Skeletal muscle tissue (tissue), 4 donors: ENCODE results near the gene ZNF225. TPM values are rescaled to one million over a fixed set of nuclear protein-coding genes. Genes with fewer than 3 reads are reported as not detected.
"Not testable (repeated sequence)": the region's sequence is repeated elsewhere in the genome, so short reads cannot be mapped to it uniquely, and the experiment has no call there.

Experiments used
- H3K27ac ChIP-seq: one replicate; pipeline ENCODE4 v1.7.0; 2013; ENCODE audit warnings: mild to moderate bottlenecking, low read depth, low read length, inconsistent platforms
- H3K27me3 ChIP-seq, 3 donors: one replicate each; pipeline ENCODE4 v1.7.0; 2013; ENCODE audit warnings: low read length in 3 of 3; ENCODE audit not compliant: control insufficient read depth in 3 of 3, insufficient read depth in 3 of 3
- H3K36me3 ChIP-seq, 3 donors: one replicate each; pipeline ENCODE4 v1.7.0; 2013; ENCODE audit warnings: low read length in 3 of 3; ENCODE audit not compliant: control insufficient read depth in 3 of 3, insufficient read depth in 3 of 3
- H3K4me1 ChIP-seq, 3 donors: one replicate each; pipeline ENCODE4 v1.7.0; 2013; ENCODE audit warnings: low read length in 3 of 3, mild to moderate bottlenecking in 3 of 3; ENCODE audit not compliant: control insufficient read depth in 3 of 3, insufficient read depth in 3 of 3
- H3K4me3 ChIP-seq, 3 donors: one replicate each; pipeline ENCODE4 v1.7.0; 2013; ENCODE audit warnings: low read length in 3 of 3
- H3K9ac ChIP-seq, 3 donors: one replicate each; pipeline ENCODE4 v1.7.0; 2013; ENCODE audit warnings: low read length in 3 of 3, mild to moderate bottlenecking in 3 of 3, moderate library complexity in 2 of 3, low read depth in 1 of 3
- H3K9me3 ChIP-seq, 3 donors: one replicate each; pipeline ENCODE4 v1.7.0; 2013; ENCODE audit warnings: low read length in 3 of 3; ENCODE audit not compliant: control insufficient read depth in 3 of 3
- total RNA-seq: library from RNA; depleted of rRNA; stranded (reverse); fragments of >200 nt; gene quantifications from one replicate; pipeline ENCODE4 v1.2.3, GENCODE V29; 2014
- donor health status: Osteomylitis.

Gene ZNF225
- total RNA-seq, 1 donor from 2014 or later, result 7.3 TPM

DNA sequence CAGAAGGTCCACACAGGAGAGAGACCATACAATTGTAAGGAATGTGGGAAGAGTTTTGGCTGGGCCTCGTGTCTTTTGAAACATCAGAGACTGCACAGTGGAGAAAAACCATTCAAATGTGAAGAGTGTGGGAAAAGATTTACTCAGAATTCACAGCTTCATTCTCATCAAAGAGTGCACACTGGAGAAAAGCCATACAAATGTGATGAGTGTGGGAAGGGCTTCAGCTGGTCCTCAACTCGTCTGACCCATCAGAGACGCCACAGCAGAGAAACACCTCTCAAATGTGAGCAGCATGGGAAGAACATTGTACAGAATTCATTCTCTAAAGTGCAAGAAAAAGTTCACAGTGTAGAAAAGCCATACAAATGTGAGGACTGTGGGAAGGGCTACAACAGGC is 5.4 kb upstream of the ZNF225 start:
- H3K9ac ChIP-seq, result no peak overlapping the region
- no peak overlapping the region for H3K27ac ChIP-seq
- peaks cover 6 to 11% (median 6%) of the 10 kb centered on the region in 3 donors for H3K4me1 ChIP-seq
- H3K4me3 ChIP-seq, result peak overlapping the region in 2 of 3 donors; percentile 27 to 29
- peaks cover 26 to 56% (median 30%) of the 10 kb centered on the region in 3 donors for H3K9me3 ChIP-seq
- peaks cover 38 to 54% (median 48%) of the 10 kb centered on the region in 3 donors for H3K36me3 ChIP-seq
- H3K27me3 ChIP-seq, result no peaks in the 10 kb centered on the region

DNA sequence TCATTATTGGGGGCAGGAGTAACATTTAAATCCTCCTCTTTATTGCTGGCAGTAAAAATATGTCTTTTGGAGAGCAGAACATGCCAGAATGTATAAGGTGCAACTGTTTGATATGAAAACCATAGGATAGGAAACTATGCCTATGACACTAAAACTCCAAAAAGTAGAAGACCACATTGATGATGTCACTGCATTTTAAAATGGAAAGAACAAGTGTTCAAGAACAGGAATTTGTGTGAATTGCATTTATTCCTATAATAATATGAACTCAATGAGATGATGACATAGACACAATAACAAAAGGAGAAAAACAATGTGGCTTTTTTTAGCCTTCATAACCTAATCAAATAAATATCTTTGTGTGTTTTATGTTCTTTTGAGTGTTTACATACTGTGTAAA is 3.7 kb upstream of the ZNF225 start:
- Histone ChIP-seq H3K9me3 (peaks cover 26 to 44% (median 30%) of the 10 kb centered on the region in 3 donors), H3K9ac (no peak overlapping the region), H3K4me3 (no peak overlapping the region), H3K4me1 (peaks cover 9 to 18% (median 15%) of the 10 kb centered on the region in 3 donors), H3K27me3 (no peaks in the 10 kb centered on the region), H3K27ac (no peak overlapping the region), H3K36me3 (peaks cover 29 to 37% (median 31%) of the 10 kb centered on the region in 3 donors)

DNA sequence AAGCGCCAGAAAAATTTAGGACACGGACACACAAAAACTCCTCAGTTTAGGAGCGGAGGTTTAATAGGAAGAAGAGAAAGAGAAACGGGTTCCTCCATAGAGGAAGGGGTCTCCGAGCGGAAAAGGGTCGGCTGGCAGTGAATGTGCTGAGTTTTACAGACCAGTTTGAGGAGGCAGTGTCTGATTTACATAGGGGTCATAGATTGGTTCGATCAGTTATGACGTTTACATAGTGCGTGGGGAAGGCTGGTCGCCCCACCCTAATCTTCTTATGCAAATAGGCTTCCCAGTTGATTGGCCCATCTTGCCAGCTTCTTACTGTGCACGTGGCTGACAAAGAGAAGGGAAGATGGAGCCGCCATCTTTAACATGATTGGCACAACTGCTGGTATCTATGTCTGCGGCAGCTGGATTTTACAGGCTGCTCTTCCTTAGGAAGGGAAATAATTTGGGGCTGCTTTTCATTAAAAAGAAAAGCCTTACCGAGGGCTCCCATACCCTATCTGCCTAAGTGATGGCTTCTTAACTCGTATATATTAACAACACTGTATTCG is 1.2 kb upstream of the ZNF225 start:
- H3K36me3 ChIP-seq, result peaks cover 19 to 33% (median 20%) of the 10 kb centered on the region in 3 donors
- no peak overlapping the region for H3K27ac ChIP-seq
- peaks cover 9 to 18% (median 17%) of the 10 kb centered on the region in 3 donors for H3K4me1 ChIP-seq
- H3K9ac ChIP-seq, result peak overlapping the region in 2 of 3 donors; percentile 73 to 82
- peak overlapping the region; percentile 94 to 97 (median 96) for H3K4me3 ChIP-seq
- peaks cover 19 to 32% (median 24%) of the 10 kb centered on the region in 3 donors for H3K9me3 ChIP-seq
- H3K27me3 ChIP-seq, result no peaks in the 10 kb centered on the region

DNA sequence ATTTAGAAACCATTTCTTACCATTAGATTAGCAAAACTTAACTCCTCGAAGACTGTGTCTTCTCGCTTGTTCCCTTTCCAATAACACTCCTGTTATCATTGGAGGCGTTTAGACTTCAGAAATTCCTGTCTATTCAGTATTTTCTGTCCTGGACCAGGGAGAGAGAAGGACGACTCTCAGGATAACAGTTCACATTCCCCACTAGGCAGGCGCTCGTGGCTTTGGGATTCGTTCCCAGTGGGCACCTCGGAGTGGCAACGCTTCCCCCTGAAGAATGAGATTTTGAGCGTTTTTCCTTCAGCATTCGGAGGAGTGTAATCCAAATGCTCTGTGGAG is 429 bp upstream of the ZNF225 start:
- H3K9me3 ChIP-seq, result peaks cover 11 to 24% (median 16%) of the 10 kb centered on the region in 3 donors
- peaks cover 15 to 32% (median 16%) of the 10 kb centered on the region in 3 donors for H3K36me3 ChIP-seq
- no peaks in the 10 kb centered on the region for H3K27me3 ChIP-seq
- no peak overlapping the region for H3K27ac ChIP-seq
- peak overlapping the region; percentile 73 to 87 (median 82) for H3K9ac ChIP-seq
- H3K4me3 ChIP-seq, result peak overlapping the region; percentile 94 to 97 (median 96)
- peaks cover 9 to 18% (median 17%) of the 10 kb centered on the region in 3 donors for H3K4me1 ChIP-seq

DNA sequence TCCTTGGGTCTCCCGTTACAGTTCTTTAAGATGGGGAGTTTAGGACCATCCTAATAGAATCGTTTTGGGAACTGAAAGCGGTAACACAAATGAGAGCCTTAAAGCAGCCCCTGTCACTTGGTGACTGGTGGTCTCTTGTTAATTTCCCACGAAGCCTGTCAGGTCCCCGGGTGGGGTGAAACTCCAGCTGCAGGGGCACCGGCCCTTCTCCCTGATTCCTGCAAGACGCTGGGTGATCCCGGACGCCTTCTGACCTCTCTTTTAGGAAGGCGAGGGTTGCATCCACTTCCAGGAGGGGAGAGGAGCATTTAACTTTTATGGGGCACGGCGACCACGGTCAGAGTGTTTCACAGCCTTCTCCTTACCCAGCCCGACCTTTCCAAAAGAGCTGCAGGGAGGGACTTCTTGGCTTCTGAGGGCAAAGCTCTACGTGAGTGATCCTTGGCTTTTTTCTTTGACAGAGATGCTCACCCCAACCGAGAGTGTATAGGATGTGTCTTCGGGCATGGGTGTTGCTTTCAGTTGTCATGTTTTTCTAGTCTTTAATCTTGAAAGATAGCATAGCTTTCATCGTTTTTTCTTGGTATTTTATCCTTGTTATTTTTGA is 688 bp downstream of the ZNF225 start:
- H3K4me3 ChIP-seq, result peak overlapping the region; percentile 94 to 96 (median 96)
- H3K9ac ChIP-seq, result peak overlapping the region; percentile 83 to 95 (median 90)
- H3K36me3 ChIP-seq, result peaks cover 14 to 30% (median 20%) of the 10 kb centered on the region in 3 donors
- H3K27me3 ChIP-seq, result no peaks in the 10 kb centered on the region
- peaks cover 9 to 18% (median 17%) of the 10 kb centered on the region in 3 donors for H3K4me1 ChIP-seq
- peaks cover 3 to 16% (median 8%) of the 10 kb centered on the region in 3 donors for H3K9me3 ChIP-seq
- peak overlapping the region; percentile 78 for H3K27ac ChIP-seq

DNA sequence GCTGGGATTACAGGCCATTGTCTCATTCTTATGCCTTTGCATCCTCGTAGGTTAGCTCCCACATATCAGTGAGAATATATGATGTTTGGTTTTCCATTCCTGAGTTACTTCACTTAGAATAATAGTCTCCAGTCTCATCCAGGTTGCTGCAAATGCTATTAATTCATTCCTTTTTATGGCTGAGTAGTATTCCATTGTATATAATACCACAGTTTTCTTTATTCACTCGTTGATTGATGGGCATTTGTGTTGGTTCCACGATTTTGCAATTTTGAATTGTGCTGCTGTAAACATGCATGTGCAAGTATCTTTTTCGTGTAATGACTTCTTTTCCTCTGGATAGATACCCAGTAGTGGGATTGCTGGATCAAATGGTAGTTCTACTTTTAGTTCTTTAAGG is 8.0 kb downstream of the ZNF225 start:
- H3K4me3 ChIP-seq, H3K4me1 ChIP-seq, H3K27me3 ChIP-seq, H3K27ac ChIP-seq, H3K9ac ChIP-seq: not testable (repeated sequence)
- peaks cover 0 to 19% (median 0%) of the 10 kb centered on the region in 3 donors for H3K9me3 ChIP-seq
- peaks cover 36 to 62% (median 59%) of the 10 kb centered on the region in 3 donors for H3K36me3 ChIP-seq

DNA sequence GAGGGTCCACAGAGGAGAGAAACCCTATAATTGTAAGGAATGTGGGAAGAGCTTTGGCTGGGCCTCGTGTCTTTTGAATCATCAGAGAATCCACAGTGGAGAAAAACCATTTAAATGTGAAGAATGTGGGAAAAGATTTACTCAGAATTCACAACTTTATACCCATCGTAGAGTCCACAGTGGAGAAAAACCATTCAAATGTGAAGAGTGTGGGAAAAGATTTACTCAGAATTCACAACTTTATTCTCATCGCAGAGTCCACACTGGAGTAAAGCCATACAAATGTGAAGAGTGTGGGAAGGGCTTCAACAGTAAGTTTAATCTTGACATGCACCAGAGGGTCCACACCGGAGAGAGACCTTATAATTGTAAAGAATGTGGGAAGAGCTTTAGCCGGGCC is 18.8 kb downstream of the ZNF225 start:
- H3K9ac ChIP-seq, result no peak overlapping the region
- no peak overlapping the region for H3K4me3 ChIP-seq
- H3K4me1 ChIP-seq, result no peaks in the 10 kb centered on the region
- H3K27me3 ChIP-seq, result no peaks in the 10 kb centered on the region
- H3K36me3 ChIP-seq, result peaks cover 28 to 55% (median 44%) of the 10 kb centered on the region in 3 donors
- no peak overlapping the region for H3K27ac ChIP-seq
- H3K9me3 ChIP-seq, result peaks cover 5 to 42% (median 10%) of the 10 kb centered on the region in 3 donors

DNA sequence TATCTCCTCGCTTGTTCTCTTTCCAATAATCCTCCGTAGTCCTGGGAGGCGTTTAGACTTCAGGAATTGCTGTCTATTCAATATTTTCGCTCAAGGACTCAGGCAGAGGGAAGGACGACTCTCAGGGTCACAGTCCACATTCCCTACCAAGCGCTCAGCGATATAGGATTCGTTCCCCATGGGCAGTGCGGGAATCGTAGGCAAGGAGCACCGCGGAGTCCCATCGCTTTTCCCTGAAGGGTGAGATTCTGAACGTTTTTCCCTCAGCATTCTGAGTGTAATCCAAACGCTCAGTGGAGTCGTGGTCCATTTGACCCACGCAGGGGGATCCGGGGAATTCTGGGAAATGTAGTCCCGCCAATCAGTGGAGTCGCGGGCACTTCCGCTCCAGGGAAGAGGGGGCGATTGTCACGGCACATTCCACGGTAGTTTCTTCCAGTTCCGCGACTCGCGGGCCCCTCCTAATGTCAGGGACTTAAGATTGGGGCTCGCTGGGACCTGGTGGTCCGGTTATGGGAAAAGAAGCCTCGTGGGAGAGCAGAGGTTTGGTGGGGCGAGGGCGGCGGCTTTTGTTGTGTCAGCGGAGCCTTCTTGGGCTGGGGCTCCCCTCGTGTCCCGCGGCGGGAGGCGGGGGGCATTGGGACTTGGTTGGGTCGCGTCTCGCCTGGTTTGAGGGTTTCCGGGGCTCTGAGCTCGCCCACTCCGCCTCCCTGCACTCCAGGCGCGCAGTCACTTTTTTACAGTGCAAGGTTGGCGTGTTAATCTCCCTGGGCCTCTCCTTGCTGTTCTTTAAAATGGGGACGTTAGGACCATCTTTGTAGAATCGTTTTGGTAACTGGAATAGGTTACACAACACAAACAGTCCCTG is 28.2 kb downstream of the ZNF225 start, which contains the start of gene ZNF234:
Gene ZNF234, plus strand, starts transcription at position 364 of the 868 bp plus-strand sequence. CDS start 3,079 bp downstream, outside the sequence.
- Histone ChIP-seq H3K4me3 (peak within 1 kb of the TSS; percentile 97 to 100 (median 100)), H3K9me3 (no peaks in the 10 kb centered on the region)

DNA sequence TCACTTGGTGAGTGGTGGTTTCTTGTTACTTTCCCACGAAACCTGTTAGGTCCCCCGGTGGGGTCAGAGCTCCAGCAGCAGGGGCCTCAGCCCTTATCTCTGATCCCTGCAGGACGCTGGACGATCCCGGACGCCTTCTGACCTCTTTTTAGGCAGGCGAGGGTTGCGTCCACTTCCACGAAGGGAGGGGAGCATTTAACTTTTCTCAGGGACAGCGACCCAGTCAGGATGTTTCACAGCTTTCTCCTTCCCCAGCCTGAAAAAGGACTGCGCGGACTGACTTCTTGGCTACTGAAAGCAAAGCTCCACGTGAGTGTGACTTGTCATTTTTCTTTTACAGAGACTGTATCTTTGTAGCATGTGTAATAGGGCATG is 28.8 kb downstream of the ZNF225 start:
- H3K9me3 ChIP-seq, result no peaks in the 10 kb centered on the region
- H3K27ac ChIP-seq, result peak overlapping the region; percentile 75

More for the DNA sequence above, 28.2 kb downstream of the ZNF225 start, which contains the start of gene ZNF234:
- no peaks in the 10 kb centered on the region for H3K27me3 ChIP-seq
- peak within 1 kb of the TSS; percentile 75 for H3K27ac ChIP-seq
- peaks cover 21 to 23% (median 23%) of the 10 kb centered on the region in 3 donors for H3K36me3 ChIP-seq
- peak within 1 kb of the TSS; percentile 88 to 98 (median 95) for H3K9ac ChIP-seq
- H3K4me1 ChIP-seq, result peaks cover 8 to 12% (median 12%) of the 10 kb centered on the region in 3 donors

More for the DNA sequence above, 28.8 kb downstream of the ZNF225 start:
- Histone ChIP-seq H3K27me3 (no peaks in the 10 kb centered on the region), H3K9ac (peak overlapping the region; percentile 88 to 98 (median 95)), H3K4me1 (peaks cover 8 to 12% (median 12%) of the 10 kb centered on the region in 3 donors), H3K4me3 (peak overlapping the region; percentile 97 to 100 (median 100)), H3K36me3 (peaks cover 21 to 27% (median 24%) of the 10 kb centered on the region in 3 donors)
